Coronary artery (tissue), 2 donors: ENCODE data around the gene OPCML.

Experiments used
- DNase-seq: peaks from one replicate; pipeline ENCODE4 v3.0.0-alpha.2; 2017; ENCODE audit warnings: low spot score
- H3K27ac ChIP-seq, 2 donors: fragments of 200-600 bp; sonication (generic); one replicate each; pipeline ENCODE4 v1.5.1; 2016 to 2019
- H3K4me3 ChIP-seq: fragments of 200-600 bp; sonication (generic); 2 replicates; pipeline ENCODE4 v1.5.1; 2016; ENCODE audit warnings: mild to moderate bottlenecking, moderate library complexity
- CTCF ChIP-seq: fragments of 200-600 bp; sonication (generic); IDR thresholded peaks from one replicate; pipeline ENCODE4 v1.5.1; 2019; ENCODE audit warnings: antibody characterized with exemption

Gene OPCML

GRCh38 chr11:132821499-132821898 lies 710.8 kb downstream of the OPCML start:
- no peak for TF ChIP-seq CTCF
- H3K27ac ChIP-seq, result no peak overlapping the region
- DNase-seq, result no peak
- H3K4me3 ChIP-seq, result no peak overlapping the region

GRCh38 chr11:132821014-132821413 lies 711.3 kb downstream of the OPCML start:
- no peak for DNase-seq
- no peak for TF ChIP-seq CTCF

GRCh38 chr11:132818951-132819350 lies 713.4 kb downstream of the OPCML start:
- Histone ChIP-seq H3K4me3 (no peak overlapping the region), H3K27ac (no peak overlapping the region)
- no peak for TF ChIP-seq CTCF
- DNase-seq, result no peak

More at GRCh38 chr11:132821014-132821413, 711.3 kb downstream of the OPCML start:
- Histone ChIP-seq H3K4me3 (no peak overlapping the region), H3K27ac (no peak overlapping the region)

- no peak overlapping the region for H3K27ac ChIP-seq
- no peak for DNase-seq
- H3K4me3 ChIP-seq, result no peak overlapping the region
- no peak for TF ChIP-seq CTCF
Measured at GRCh38 chr11:132817387-132817786, 714.9 kb downstream of the OPCML start.

- no peak for TF ChIP-seq CTCF
Measured at GRCh38 chr11:132814410-132814809, 717.9 kb downstream of the OPCML start.

GRCh38 chr11:132811649-132812048 lies 720.7 kb downstream of the OPCML start:
- H3K4me3 ChIP-seq, result no peak overlapping the region
- DNase-seq, result no peak
- no peak for TF ChIP-seq CTCF
- no peak overlapping the region for H3K27ac ChIP-seq

More at GRCh38 chr11:132814410-132814809, 717.9 kb downstream of the OPCML start:
- no peak overlapping the region for H3K27ac ChIP-seq
- no peak overlapping the region for H3K4me3 ChIP-seq
- no peak for DNase-seq

GRCh38 chr11:132809070-132809469 lies 723.2 kb downstream of the OPCML start:
- no peak for DNase-seq
- no peak for TF ChIP-seq CTCF
- Histone ChIP-seq H3K27ac (no peak overlapping the region), H3K4me3 (no peak overlapping the region)
